Ectodermal cell (in vitro differentiated cells): ENCODE results near the gene SPCS2.
A peak's percentile ranks its signal among the peaks of the same experiment; 100 is the strongest.

Experiments
- H3K27ac ChIP-seq: 2 replicates; pipeline ENCODE4 v1.7.0; 2013; ENCODE audit warnings: mild to moderate bottlenecking, low read depth, low read length; ENCODE audit not compliant: insufficient read depth, poor library complexity, severe bottlenecking
- H3K27me3 ChIP-seq: 2 replicates; pipeline ENCODE4 v1.7.0; 2013; ENCODE audit warnings: mild to moderate bottlenecking, low read length; ENCODE audit not compliant: insufficient read depth, control insufficient read depth, poor library complexity, severe bottlenecking
- H3K36me3 ChIP-seq: one replicate; pipeline ENCODE4 v1.7.0; 2013; ENCODE audit warnings: low read length; ENCODE audit not compliant: control insufficient read depth, insufficient read depth
- H3K4me1 ChIP-seq: one replicate; pipeline ENCODE4 v1.7.0; 2013; ENCODE audit warnings: low read length; ENCODE audit not compliant: control insufficient read depth, insufficient read depth
- H3K4me3 ChIP-seq: 2 replicates; pipeline ENCODE4 v1.7.0; 2013; ENCODE audit warnings: low read depth, low read length, control low read depth; ENCODE audit not compliant: insufficient read depth
- H3K9me3 ChIP-seq: 2 replicates; pipeline ENCODE4 v1.7.0; 2013; ENCODE audit warnings: mild to moderate bottlenecking, low read length, moderate library complexity; ENCODE audit not compliant: control insufficient read depth
- WGBS, 2 experiments: methylation state at CpG; one replicate each; pipeline ENCODE4 v1.1.7; 2013; ENCODE audit warnings: missing lambda C conversion rate in 2 of 2; 5-methylcytosine and 5-hydroxymethylcytosine counted together

The SPCS2 gene

GRCh38 chr11:74929431-74930363, 19.4 kb upstream of the SPCS2 start:
- Histone ChIP-seq H3K27ac (peak overlapping the region; percentile 20), H3K27me3 (no peaks in the 10 kb centered on the region)
- 69 to 70% methylated on average over 8 of the region's 8 CpGs for WGBS, 2 experiments

GRCh38 chr11:74932169-74932568, 16.9 kb upstream of the SPCS2 start:
- Histone ChIP-seq H3K9me3 (no peaks in the 10 kb centered on the region), H3K27me3 (no peaks in the 10 kb centered on the region), H3K36me3 (peaks cover 20% of the 10 kb centered on the region), H3K4me1 (no peaks in the 10 kb centered on the region), H3K4me3 (no peak overlapping the region), H3K27ac (no peak overlapping the region)
- WGBS, 2 experiments = 92 to 93% methylated on average over 5 of the region's 5 CpGs

More at GRCh38 chr11:74929431-74930363, 19.4 kb upstream of the SPCS2 start:
- Histone ChIP-seq H3K36me3 (peaks cover 10% of the 10 kb centered on the region), H3K9me3 (no peaks in the 10 kb centered on the region), H3K4me1 (no peaks in the 10 kb centered on the region), H3K4me3 (no peak overlapping the region)

GRCh38 chr11:74932797-74933196, 16.3 kb upstream of the SPCS2 start:
- H3K36me3 ChIP-seq = peaks cover 21% of the 10 kb centered on the region
- no peak overlapping the region for H3K4me3 ChIP-seq
- H3K4me1 ChIP-seq = no peaks in the 10 kb centered on the region
- no peaks in the 10 kb centered on the region for H3K9me3 ChIP-seq
- no peak overlapping the region for H3K27ac ChIP-seq
- 91 to 98% methylated on average over 1 to 2 of the region's 2 CpGs for WGBS, 2 experiments
- no peaks in the 10 kb centered on the region for H3K27me3 ChIP-seq

- H3K36me3 ChIP-seq = peaks cover 21% of the 10 kb centered on the region
- H3K4me1 ChIP-seq = no peaks in the 10 kb centered on the region
- no peaks in the 10 kb centered on the region for H3K9me3 ChIP-seq
- no peak overlapping the region for H3K27ac ChIP-seq
- H3K27me3 ChIP-seq = no peaks in the 10 kb centered on the region
- H3K4me3 ChIP-seq = no peak overlapping the region
- 100% methylated on average over 2 of the region's 2 CpGs for WGBS, 2 experiments
Measured at GRCh38 chr11:74933765-74934164, 15.3 kb upstream of the SPCS2 start.

GRCh38 chr11:74935285-74935684, 13.8 kb upstream of the SPCS2 start:
- Histone ChIP-seq H3K4me1 (no peaks in the 10 kb centered on the region), H3K27ac (no peak overlapping the region), H3K27me3 (no peaks in the 10 kb centered on the region), H3K9me3 (no peaks in the 10 kb centered on the region), H3K36me3 (peaks cover 21% of the 10 kb centered on the region), H3K4me3 (no peak overlapping the region)
- WGBS, 2 experiments = 89% methylated on average over 1 to 2 of the region's 2 CpGs

GRCh38 chr11:74936087-74936486, 13.0 kb upstream of the SPCS2 start:
- WGBS, 2 experiments = 91 to 93% methylated on average over 2 of the region's 2 CpGs
- Histone ChIP-seq H3K36me3 (peaks cover 21% of the 10 kb centered on the region), H3K27ac (no peak overlapping the region)

GRCh38 chr11:74936976-74937375, 12.1 kb upstream of the SPCS2 start:
- no peaks in the 10 kb centered on the region for H3K9me3 ChIP-seq
- peaks cover 21% of the 10 kb centered on the region for H3K36me3 ChIP-seq
- 94 to 97% methylated on average over 4 to 5 of the region's 5 CpGs for WGBS, 2 experiments
- no peak overlapping the region for H3K4me3 ChIP-seq
- no peaks in the 10 kb centered on the region for H3K27me3 ChIP-seq
- H3K27ac ChIP-seq = no peak overlapping the region
- H3K4me1 ChIP-seq = no peaks in the 10 kb centered on the region

More at GRCh38 chr11:74936087-74936486, 13.0 kb upstream of the SPCS2 start:
- H3K4me3 ChIP-seq = no peak overlapping the region
- H3K9me3 ChIP-seq = no peaks in the 10 kb centered on the region
- H3K4me1 ChIP-seq = no peaks in the 10 kb centered on the region
- H3K27me3 ChIP-seq = no peaks in the 10 kb centered on the region

GRCh38 chr11:74937696-74938475, 11.2 kb upstream of the SPCS2 start:
- Histone ChIP-seq H3K27ac (no peak overlapping the region), H3K36me3 (peaks cover 18% of the 10 kb centered on the region), H3K9me3 (no peaks in the 10 kb centered on the region), H3K4me3 (no peak overlapping the region), H3K27me3 (no peaks in the 10 kb centered on the region), H3K4me1 (no peaks in the 10 kb centered on the region)
- WGBS, 2 experiments = 93 to 99% methylated on average over 3 to 5 of the region's 5 CpGs

- no peak overlapping the region for H3K27ac ChIP-seq
- no peak overlapping the region for H3K4me3 ChIP-seq
- no peaks in the 10 kb centered on the region for H3K4me1 ChIP-seq
- H3K9me3 ChIP-seq = no peaks in the 10 kb centered on the region
- H3K36me3 ChIP-seq = peaks cover 6% of the 10 kb centered on the region
- no peaks in the 10 kb centered on the region for H3K27me3 ChIP-seq
Measured at GRCh38 chr11:74941492-74941891, 7.6 kb upstream of the SPCS2 start.

GRCh38 chr11:74942073-74942759, 6.8 kb upstream of the SPCS2 start:
- Histone ChIP-seq H3K27me3 (no peaks in the 10 kb centered on the region), H3K9me3 (no peaks in the 10 kb centered on the region), H3K4me3 (no peak overlapping the region), H3K4me1 (no peaks in the 10 kb centered on the region), H3K27ac (no peak overlapping the region), H3K36me3 (peaks cover 1% of the 10 kb centered on the region)
- WGBS, 2 experiments = 92% methylated on average over 5 of the region's 5 CpGs
